Esophagus (tissue), 2 donors: ENCODE measurements around the gene TBX15. TPM values are rescaled to one million over a fixed set of nuclear protein-coding genes. Genes with fewer than 3 reads are reported as not detected.

Experiments used
- H3K27ac ChIP-seq, 2 donors: one replicate each; pipeline ENCODE4 v1.5.1; 2013; ENCODE audit warnings: low read depth in 2 of 2, mild to moderate bottlenecking in 2 of 2, inconsistent platforms in 1 of 2, low read length in 1 of 2, moderate library complexity in 1 of 2
- H3K27me3 ChIP-seq, 2 donors: one replicate each; pipeline ENCODE4 v1.6.1; 2013; ENCODE audit warnings: low read length in 2 of 2, control low read depth in 1 of 2, mild to moderate bottlenecking in 1 of 2; ENCODE audit not compliant: insufficient read depth in 2 of 2, control insufficient read depth in 1 of 2
- H3K36me3 ChIP-seq, 2 donors: one replicate each; pipeline ENCODE4 v1.6.1; 2013; ENCODE audit warnings: low read length in 1 of 2; ENCODE audit not compliant: control insufficient read depth in 2 of 2, insufficient read depth in 2 of 2
- H3K4me1 ChIP-seq, 2 donors: one replicate each; pipeline ENCODE4 v1.6.1; 2013; ENCODE audit warnings: low read length in 1 of 2; ENCODE audit not compliant: control insufficient read depth in 2 of 2, insufficient read depth in 2 of 2
- H3K4me3 ChIP-seq, 2 donors: one replicate each; pipeline ENCODE4 v1.5.1; 2013; ENCODE audit warnings: low read length in 2 of 2, mild to moderate bottlenecking in 2 of 2, low read depth in 1 of 2, moderate library complexity in 1 of 2
- H3K9me3 ChIP-seq, 2 donors: one replicate each; pipeline ENCODE4 v1.6.1; 2013; ENCODE audit warnings: mild to moderate bottlenecking in 2 of 2, low read depth in 1 of 2, low read length in 1 of 2, moderate library complexity in 1 of 2; ENCODE audit not compliant: control insufficient read depth in 2 of 2, insufficient read depth in 1 of 2
- WGBS, 2 donors: extraction: QIAGEN DNeasy Blood & Tissue Kit; methylation state at CpG; one replicate each; pipeline ENCODE4 v1.1.7; 2013; 5-methylcytosine and 5-hydroxymethylcytosine counted together
- polyA plus RNA-seq, 2 donors: library from polyadenylated mRNA; stranded (reverse); fragments of 200-250 nt; gene quantifications; one replicate each; pipeline ENCODE4 v1.2.3, GENCODE V29; 2013
- donor health status: healthy with polysubstance abuse.
- donor health status: Bipolar disorder and iron deficiency.

Gene TBX15
- polyA plus RNA-seq, 2 donors = 0.02 TPM; not detected in 1

DNA sequence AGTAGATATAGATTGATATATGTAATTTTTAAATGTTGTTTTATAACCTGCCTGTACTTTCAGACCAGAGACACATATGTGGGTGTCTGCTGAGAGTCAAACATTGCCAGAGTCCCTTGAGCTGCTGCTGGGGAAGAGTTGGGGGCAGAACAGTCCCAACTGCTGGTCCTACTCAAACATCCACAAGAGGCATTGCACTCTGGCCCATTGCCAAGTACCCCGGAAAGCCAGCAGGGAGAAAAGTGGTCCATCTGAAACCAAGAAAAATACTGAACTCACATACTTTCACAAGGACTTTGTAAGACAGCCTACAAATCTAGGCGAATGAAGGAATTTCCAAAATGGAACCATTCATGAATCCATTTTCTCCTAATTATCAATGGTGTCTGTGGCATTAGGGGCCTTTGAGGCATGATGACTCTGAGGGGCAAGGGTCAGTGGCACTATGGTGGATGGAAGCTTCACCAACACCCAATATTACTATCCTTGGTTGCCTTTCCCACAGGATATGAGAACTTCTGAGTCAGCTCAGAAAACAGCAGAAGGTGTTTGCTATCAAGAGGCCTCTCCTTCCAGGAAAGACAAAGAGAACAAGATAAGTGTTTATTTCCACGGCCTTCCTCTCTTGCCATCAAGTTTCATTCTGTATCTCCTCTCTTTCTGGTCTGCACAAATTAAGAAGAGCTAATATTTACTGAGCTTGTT is 7.3 kb upstream of the TBX15 start:
- Histone ChIP-seq H3K27me3 (peaks cover 13 to 44% of the 10 kb centered on the region in 2 donors), H3K4me1 (no peaks in the 10 kb centered on the region), H3K27ac (no peak overlapping the region), H3K9me3 (peaks cover 7 to 12% of the 10 kb centered on the region in 2 donors), H3K36me3 (no peaks in the 10 kb centered on the region), H3K4me3 (no peak overlapping the region)
- WGBS, 2 donors = 49 to 67% methylated on average over 3 of the region's 3 CpGs

DNA sequence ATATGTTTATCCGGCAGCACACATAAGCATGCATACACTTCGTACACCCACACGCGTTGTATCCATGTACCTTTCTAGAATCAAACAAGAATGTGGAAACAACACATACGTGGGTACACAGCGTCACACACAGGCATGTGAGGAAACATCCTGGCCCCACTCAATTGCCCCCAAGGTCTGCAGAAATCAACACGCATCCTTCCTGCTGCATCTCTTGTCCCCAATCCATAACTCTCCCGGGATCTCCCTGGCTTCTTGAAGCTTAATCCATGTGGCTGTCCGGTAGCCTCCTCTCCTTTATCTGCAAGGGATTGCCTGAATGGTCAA is 5.5 kb upstream of the TBX15 start:
- WGBS, 2 donors = 17 to 27% methylated on average over 9 of the region's 9 CpGs
- Histone ChIP-seq H3K27me3 (peaks cover 13 to 43% of the 10 kb centered on the region in 2 donors), H3K27ac (no peak overlapping the region), H3K4me1 (peaks cover 0 to 2% of the 10 kb centered on the region in 2 donors), H3K4me3 (no peak overlapping the region), H3K36me3 (no peaks in the 10 kb centered on the region), H3K9me3 (peaks cover 5 to 11% of the 10 kb centered on the region in 2 donors)

DNA sequence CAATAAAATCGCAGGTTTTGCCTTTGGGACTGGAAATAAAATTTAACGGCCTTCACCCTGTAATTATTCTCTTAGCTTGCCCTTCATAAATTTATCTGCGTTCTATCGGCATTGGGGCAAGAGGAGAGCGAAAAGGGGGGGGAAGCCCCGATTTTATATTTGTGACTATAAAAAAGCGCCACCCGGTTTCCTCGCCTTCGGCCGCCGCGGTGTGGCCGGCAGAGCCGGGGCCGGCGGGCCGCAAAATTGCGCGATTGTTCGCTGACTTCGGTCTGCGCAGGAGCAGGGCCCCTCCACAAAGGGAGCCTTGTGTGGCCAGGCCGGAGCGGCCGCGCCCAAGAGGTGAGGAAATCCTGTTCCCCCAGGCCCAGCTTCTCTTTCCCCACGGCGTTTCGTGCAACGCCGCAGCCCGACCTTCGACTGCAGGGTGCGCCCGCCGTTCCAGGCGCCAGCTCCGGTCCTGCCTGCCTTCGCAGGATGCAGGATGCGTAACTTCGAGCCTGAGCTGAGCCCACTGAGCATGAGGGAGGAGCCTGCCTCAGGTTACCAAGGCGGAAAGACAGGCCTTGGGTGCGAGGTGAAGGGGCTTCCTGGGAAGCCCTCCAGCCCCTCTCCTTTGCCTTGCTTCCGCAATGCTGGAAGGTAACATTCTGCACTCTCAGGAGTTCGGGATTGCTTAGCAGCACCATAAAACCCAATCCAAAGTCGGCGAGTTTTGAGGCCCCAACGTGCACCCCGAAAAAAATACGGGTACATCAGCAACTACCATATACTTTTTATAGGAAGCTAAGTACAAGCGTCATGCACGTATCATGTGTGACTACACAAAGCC is 4.9 kb upstream of the TBX15 start:
- 9 to 15% methylated on average over 53 of the region's 53 CpGs for WGBS, 2 donors
- H3K4me1 ChIP-seq = peaks cover 0 to 2% of the 10 kb centered on the region in 2 donors

GRCh38 chr1:118992237-118992825 is 4.2 kb upstream of the TBX15 start:
- 21 to 27% methylated on average over 22 of the region's 22 CpGs for WGBS, 2 donors
- Histone ChIP-seq H3K27me3 (peaks cover 20 to 46% of the 10 kb centered on the region in 2 donors), H3K4me1 (peaks cover 6 to 7% of the 10 kb centered on the region in 2 donors), H3K27ac (no peak overlapping the region), H3K4me3 (no peak overlapping the region), H3K9me3 (peaks cover 3 to 11% of the 10 kb centered on the region in 2 donors), H3K36me3 (no peaks in the 10 kb centered on the region)

More for the DNA sequence above, 4.9 kb upstream of the TBX15 start:
- H3K36me3 ChIP-seq = no peaks in the 10 kb centered on the region
- no peak overlapping the region for H3K4me3 ChIP-seq
- H3K27me3 ChIP-seq = peaks cover 14 to 45% of the 10 kb centered on the region in 2 donors
- H3K9me3 ChIP-seq = peaks cover 3 to 11% of the 10 kb centered on the region in 2 donors
- H3K27ac ChIP-seq = no peak overlapping the region

GRCh38 chr1:118991448-118991847 is 3.3 kb upstream of the TBX15 start:
- H3K36me3 ChIP-seq = no peaks in the 10 kb centered on the region
- peaks cover 6 to 11% of the 10 kb centered on the region in 2 donors for H3K9me3 ChIP-seq
- no peak overlapping the region for H3K4me3 ChIP-seq
- peaks cover 9 to 12% of the 10 kb centered on the region in 2 donors for H3K4me1 ChIP-seq
- no peak overlapping the region for H3K27ac ChIP-seq
- 32 to 51% methylated on average over 4 of the region's 4 CpGs for WGBS, 2 donors
- H3K27me3 ChIP-seq = peaks cover 19 to 52% of the 10 kb centered on the region in 2 donors

- Histone ChIP-seq H3K9me3 (peaks cover 7 to 11% of the 10 kb centered on the region in 2 donors), H3K27me3 (peaks cover 15 to 60% of the 10 kb centered on the region in 2 donors), H3K36me3 (no peaks in the 10 kb centered on the region), H3K4me3 (no peak overlapping the region), H3K4me1 (peaks cover 9 to 13% of the 10 kb centered on the region in 2 donors), H3K27ac (no peak overlapping the region)
- WGBS, 2 donors = 59 to 69% methylated on average over 8 of the region's 8 CpGs
Observed at GRCh38 chr1:118990513-118991152, 2.5 kb upstream of the TBX15 start.

GRCh38 chr1:118989878-118990378 is 1.8 kb upstream of the TBX15 start:
- Histone ChIP-seq H3K36me3 (no peaks in the 10 kb centered on the region), H3K4me1 (peaks cover 9 to 13% of the 10 kb centered on the region in 2 donors), H3K9me3 (peaks cover 7 to 11% of the 10 kb centered on the region in 2 donors), H3K27me3 (peaks cover 14 to 66% of the 10 kb centered on the region in 2 donors), H3K27ac (no peak overlapping the region), H3K4me3 (no peak overlapping the region)
- WGBS, 2 donors = 34 to 47% methylated on average over 22 of the region's 22 CpGs

- Histone ChIP-seq H3K4me3 (no peak overlapping the region), H3K36me3 (no peaks in the 10 kb centered on the region)
Observed at GRCh38 chr1:118989006-118989815, 1.1 kb upstream of the TBX15 start.

More at GRCh38 chr1:118989006-118989815, 1.1 kb upstream of the TBX15 start:
- peaks cover 7 to 11% of the 10 kb centered on the region in 2 donors for H3K9me3 ChIP-seq
- no peak overlapping the region for H3K27ac ChIP-seq
- WGBS, 2 donors = 24 to 38% methylated on average over 44 of the region's 44 CpGs
- peaks cover 11 to 71% of the 10 kb centered on the region in 2 donors for H3K27me3 ChIP-seq
- H3K4me1 ChIP-seq = peaks cover 9 to 20% of the 10 kb centered on the region in 2 donors
